ENCODE measurements around the gene RBM4. TPM values are rescaled to one million over a fixed set of nuclear protein-coding genes. Genes with fewer than 3 reads are reported as not detected.

RBM4 gene
- total RNA-seq, 4 donors from 2014 or later = 51.7 to 93.3 (median 68.6) TPM

- TF ChIP-seq, protein P1, sequence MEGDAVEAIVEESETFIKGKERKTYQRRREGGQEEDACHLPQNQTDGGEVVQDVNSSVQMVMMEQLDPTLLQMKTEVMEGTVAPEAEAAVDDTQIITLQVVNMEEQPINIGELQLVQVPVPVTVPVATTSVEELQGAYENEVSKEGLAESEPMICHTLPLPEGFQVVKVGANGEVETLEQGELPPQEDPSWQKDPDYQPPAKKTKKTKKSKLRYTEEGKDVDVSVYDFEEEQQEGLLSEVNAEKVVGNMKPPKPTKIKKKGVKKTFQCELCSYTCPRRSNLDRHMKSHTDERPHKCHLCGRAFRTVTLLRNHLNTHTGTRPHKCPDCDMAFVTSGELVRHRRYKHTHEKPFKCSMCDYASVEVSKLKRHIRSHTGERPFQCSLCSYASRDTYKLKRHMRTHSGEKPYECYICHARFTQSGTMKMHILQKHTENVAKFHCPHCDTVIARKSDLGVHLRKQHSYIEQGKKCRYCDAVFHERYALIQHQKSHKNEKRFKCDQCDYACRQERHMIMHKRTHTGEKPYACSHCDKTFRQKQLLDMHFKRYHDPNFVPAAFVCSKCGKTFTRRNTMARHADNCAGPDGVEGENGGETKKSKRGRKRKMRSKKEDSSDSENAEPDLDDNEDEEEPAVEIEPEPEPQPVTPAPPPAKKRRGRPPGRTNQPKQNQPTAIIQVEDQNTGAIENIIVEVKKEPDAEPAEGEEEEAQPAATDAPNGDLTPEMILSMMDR (IDR thresholded peaks at IDR 0.05; ENCODE audit: low read depth) = no peak
Observed at GRCh38 chr11:66665369-66665768, 26.9 kb downstream of the RBM4 start.

DNA sequence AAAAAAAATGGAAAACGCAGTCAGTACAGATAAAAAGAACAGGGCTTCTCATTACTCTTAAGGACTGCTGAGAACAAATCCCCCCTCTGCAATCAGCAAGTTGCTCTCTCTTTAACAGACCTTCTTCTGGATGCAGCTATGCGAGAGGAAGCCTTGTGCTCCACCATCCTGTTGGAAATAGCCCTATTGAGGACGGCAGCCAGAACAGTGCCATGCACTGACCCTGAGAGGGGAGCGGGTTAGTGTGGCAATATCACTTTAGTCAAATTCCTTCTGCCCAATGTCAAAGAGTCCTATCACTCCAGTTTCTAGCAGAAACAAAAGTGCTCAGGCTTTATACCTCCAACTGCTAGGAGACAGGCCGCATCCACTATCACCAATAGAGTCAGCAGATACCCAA is 32.3 kb downstream of the RBM4 start:
- TF ChIP-seq, protein P1 (IDR thresholded peaks at IDR 0.05; ENCODE audit: low read depth) = no peak

DNA sequence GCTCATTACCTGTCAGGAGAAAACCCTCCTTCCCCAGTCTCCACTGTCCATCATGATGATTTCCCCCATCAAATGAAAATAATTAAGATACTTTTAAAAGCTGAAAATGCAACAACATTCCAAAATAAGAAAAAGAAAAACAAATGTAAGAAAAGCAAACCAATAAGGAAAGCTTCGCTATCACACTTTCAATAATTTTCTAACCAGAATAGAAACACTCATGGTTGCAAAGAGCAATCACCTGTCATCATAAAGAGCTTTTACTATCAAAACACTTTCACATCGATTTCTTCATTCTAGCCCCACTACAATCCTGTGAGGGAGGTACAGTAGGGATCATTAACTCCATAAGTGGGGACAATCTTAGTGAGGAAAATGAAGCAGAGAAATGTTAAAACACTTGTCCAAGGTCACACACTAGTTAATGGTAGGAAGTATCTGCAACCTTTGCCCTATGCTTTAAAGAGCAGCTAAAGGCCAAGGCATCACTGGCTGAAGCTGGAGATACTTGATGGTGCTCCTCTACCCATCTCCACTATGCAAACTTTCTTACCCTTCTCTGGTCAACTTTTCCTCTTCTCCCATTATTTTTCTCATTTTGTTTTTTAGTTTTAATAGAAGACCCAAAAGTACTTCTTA is 36.6 kb downstream of the RBM4 start:
- TF ChIP-seq, protein P1 (IDR thresholded peaks at IDR 0.05; ENCODE audit: low read depth) = no peak

- TF ChIP-seq, protein P1 (IDR thresholded peaks at IDR 0.05; ENCODE audit: low read depth) = no peak
Observed at GRCh38 chr11:66676282-66676919, 37.9 kb downstream of the RBM4 start.

DNA sequence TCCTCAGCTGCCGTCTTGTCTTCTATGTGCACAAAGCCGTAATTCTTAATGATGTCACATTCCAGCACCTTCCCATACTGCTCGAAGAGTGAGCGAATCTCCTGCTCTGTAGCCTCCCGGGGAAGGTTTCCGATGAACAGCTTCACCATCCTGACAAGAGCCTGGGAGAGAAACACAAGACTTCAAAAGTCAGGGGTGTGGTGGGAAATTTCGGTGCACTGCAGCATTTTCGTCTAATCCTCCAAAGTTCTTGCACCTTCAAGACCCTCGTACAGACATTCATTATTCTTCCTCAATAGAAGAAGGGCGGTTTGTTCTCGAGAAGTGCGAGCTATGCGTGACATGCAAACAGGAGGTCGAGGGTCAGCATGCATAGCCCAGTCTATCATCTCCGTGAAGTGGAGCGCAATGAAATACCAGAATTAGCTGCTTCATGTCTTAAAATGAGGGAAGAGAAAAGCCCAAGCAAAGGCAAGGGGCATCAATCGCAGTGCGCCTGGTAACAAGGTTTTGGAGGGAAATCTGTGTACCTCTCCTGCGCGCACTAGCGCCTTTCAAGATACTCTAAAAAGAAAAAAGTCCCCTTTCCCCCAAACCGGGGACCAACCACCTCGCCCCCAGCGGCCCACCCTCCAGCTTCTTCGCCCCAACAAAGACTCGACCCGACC is 38.6 kb downstream of the RBM4 start:
- TF ChIP-seq, protein P1 (IDR thresholded peaks at IDR 0.05; ENCODE audit: low read depth) = no peak

DNA sequence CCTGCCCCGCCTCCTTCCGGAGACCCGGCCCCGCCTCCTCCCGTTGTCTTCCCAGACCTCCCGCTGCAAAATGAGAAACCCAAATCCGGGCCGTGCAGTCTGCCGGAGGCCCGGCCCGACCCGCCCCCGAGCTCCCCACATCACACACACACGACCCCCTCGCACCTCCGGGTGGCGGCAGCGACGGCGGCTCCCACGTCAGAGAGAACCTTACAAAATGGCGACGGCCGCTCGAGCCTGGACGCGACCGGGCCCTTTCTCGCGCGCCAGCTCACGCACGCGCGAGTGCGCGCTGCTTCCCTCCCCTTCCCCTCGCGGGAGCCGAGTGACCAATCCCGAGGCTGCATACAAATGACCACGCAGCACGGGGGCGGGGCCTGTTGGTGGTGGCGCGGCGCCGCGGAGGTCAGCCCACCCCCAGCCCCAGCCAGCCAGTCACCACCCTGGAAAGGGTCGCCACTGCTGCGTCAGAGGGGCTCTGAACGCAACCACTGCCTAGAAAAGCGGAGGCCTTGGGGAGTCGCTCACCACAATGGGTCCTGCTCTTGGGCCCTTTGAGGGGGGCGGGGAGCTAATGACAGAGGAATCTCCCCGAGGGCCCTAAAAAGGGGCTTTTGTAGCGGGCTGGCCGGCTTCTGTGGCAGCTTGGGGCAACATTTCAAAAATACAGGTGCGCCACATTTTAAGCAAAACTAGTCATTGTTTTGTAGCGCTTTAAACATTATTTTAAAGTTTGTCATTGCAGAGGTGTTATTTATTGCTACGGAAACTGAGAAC is 39.3 kb downstream of the RBM4 start, which contains the start of gene RBM4B:
Gene RBM4B, minus strand, starts transcription at position 289 of the 777 bp plus-strand sequence. CDS start 808 bp downstream, outside the sequence.
- TF ChIP-seq, protein P1 (IDR thresholded peaks at IDR 0.05; ENCODE audit: low read depth) = no peak
